Measurements from ENCODE around the gene METTL21A.

METTL21A gene

GRCh38 chr2:207624185-207625013 is 795 bp downstream of the METTL21A start:
- DNase-seq (ENCODE audit: low read depth in 2 of 2): peak; percentile 36 to 56

GRCh38 chr2:207621501-207622039 is 3.6 kb downstream of the METTL21A start:
- DNase-seq (ENCODE audit: low read depth in 2 of 2): no peak

- DNase-seq (ENCODE audit: low read depth in 2 of 2): no peak
Measured at GRCh38 chr2:207619764-207620203, 5.4 kb downstream of the METTL21A start.

GRCh38 chr2:207617011-207617671 is 8.1 kb downstream of the METTL21A start:
- no peak for DNase-seq (ENCODE audit: low read depth in 2 of 2)

- no peak for DNase-seq (ENCODE audit: low read depth in 2 of 2)
Measured at GRCh38 chr2:207616185-207616584, 9.0 kb downstream of the METTL21A start.

- no peak for DNase-seq (ENCODE audit: low read depth in 2 of 2)
Measured at GRCh38 chr2:207614824-207615223, 10.4 kb downstream of the METTL21A start.

GRCh38 chr2:207612714-207613113 is 12.5 kb downstream of the METTL21A start:
- no peak for DNase-seq (ENCODE audit: low read depth in 2 of 2)

- DNase-seq (ENCODE audit: low read depth in 2 of 2): no peak
Measured at GRCh38 chr2:207606829-207607228, 18.4 kb downstream of the METTL21A start.

- no peak for DNase-seq (ENCODE audit: low read depth in 2 of 2)
Measured at GRCh38 chr2:207606399-207606798, 18.8 kb downstream of the METTL21A start.

GRCh38 chr2:207603486-207603885 is 21.7 kb downstream of the METTL21A start:
- DNase-seq (ENCODE audit: low read depth in 2 of 2): no peak

- DNase-seq (ENCODE audit: low read depth in 2 of 2): no peak
Measured at GRCh38 chr2:207601774-207602173, 23.4 kb downstream of the METTL21A start.

GRCh38 chr2:207600231-207600630 is 25.0 kb downstream of the METTL21A start:
- DNase-seq (ENCODE audit: low read depth in 2 of 2): no peak

GRCh38 chr2:207599636-207600035 is 25.6 kb downstream of the METTL21A start:
- DNase-seq (ENCODE audit: low read depth in 2 of 2): no peak

- no peak for DNase-seq (ENCODE audit: low read depth in 2 of 2)
Measured at GRCh38 chr2:207594731-207595130, 30.5 kb downstream of the METTL21A start.

- no peak for DNase-seq (ENCODE audit: low read depth in 2 of 2)
Measured at GRCh38 chr2:207594264-207594663, 30.9 kb downstream of the METTL21A start.

GRCh38 chr2:207593277-207593676 is 31.9 kb downstream of the METTL21A start:
- DNase-seq (ENCODE audit: low read depth in 2 of 2): no peak

- DNase-seq (ENCODE audit: low read depth in 2 of 2): no peak
Measured at GRCh38 chr2:207589143-207589542, 36.1 kb downstream of the METTL21A start.

- no peak for DNase-seq (ENCODE audit: low read depth in 2 of 2)
Measured at GRCh38 chr2:207587305-207587704, 37.9 kb downstream of the METTL21A start.

- no peak for DNase-seq (ENCODE audit: low read depth in 2 of 2)
Measured at GRCh38 chr2:207584952-207585351, 40.2 kb downstream of the METTL21A start.

- DNase-seq (ENCODE audit: low read depth in 2 of 2): no peak
Measured at GRCh38 chr2:207571370-207571769, 53.8 kb downstream of the METTL21A start.

- DNase-seq (ENCODE audit: low read depth in 2 of 2): no peak
Measured at GRCh38 chr2:207567671-207568070, 57.5 kb downstream of the METTL21A start.

GRCh38 chr2:207565736-207566500 is 59.3 kb downstream of the METTL21A start:
- no peak for DNase-seq (ENCODE audit: low read depth in 2 of 2)

Data from stimulated activated CD4-positive, alpha-beta T cell treated with anti-CD3 and anti-CD28 coated beads, Interleukin-12 subunit alpha, Interleukin-12 subunit beta, amount 100 ng/mL, for 24 hours (primary cell).